Ovary (tissue), 9 donors: ENCODE data around the gene SULF2. TPM values are rescaled to one million over a fixed set of nuclear protein-coding genes. Genes with fewer than 3 reads are reported as not detected.

Experiments used
- DNase-seq, 5 donors: peaks; one replicate each; pipeline ENCODE4 v3.0.0-alpha.2; 2019 to 2020
- H3K27ac ChIP-seq, 2 donors: fragments of 200-600 bp; one replicate each; pipeline versions ENCODE4 v1.5.1 to v1.8.0; 2019 to 2022
- H3K27me3 ChIP-seq: fragments of 200-600 bp; one replicate; pipeline ENCODE4 v1.8.0; 2022
- H3K36me3 ChIP-seq: fragments of 200-600 bp; sonication (generic); one replicate; pipeline ENCODE4 v1.5.1; 2019
- H3K4me1 ChIP-seq: one replicate; pipeline ENCODE4 v1.8.1; 2013; ENCODE audit warnings: mild to moderate bottlenecking, moderate library complexity; ENCODE audit not compliant: insufficient read depth
- H3K4me3 ChIP-seq: fragments of 200-600 bp; sonication (generic); one replicate; pipeline ENCODE4 v1.5.1; 2017
- H3K9me3 ChIP-seq, 2 donors: fragments of 200-600 bp in 1 of 2; sonication (generic) in 1 of 2; one replicate each; pipeline versions ENCODE4 v1.5.1 to v1.8.1; 2013 to 2019; ENCODE audit warnings: mild to moderate bottlenecking in 1 of 2, moderate library complexity in 1 of 2
- EP300 ChIP-seq: sonication (generic); formaldehyde crosslinking; IDR thresholded peaks from one replicate; pipeline ENCODE4 v1.6.1; 2017; ENCODE audit warnings: antibody characterized with exemption
- POLR2A ChIP-seq: fragments of 450-650 bp; IDR thresholded peaks from one replicate; pipeline ENCODE4 v1.6.1; 2017; ENCODE audit warnings: antibody characterized with exemption, mild to moderate bottlenecking, moderate library complexity
- WGBS, 3 donors: extraction: QIAGEN DNeasy Blood & Tissue Kit in 1 of 3; methylation state at CpG; one replicate each; pipeline versions ENCODE4 v1.1.5 to v1.1.7; 2013 to 2017; 5-methylcytosine and 5-hydroxymethylcytosine counted together
- intact Hi-C, 4 donors: fragments of 100-400 bp; cut with DNase I; formaldehyde crosslinking; loops; one replicate each; pipeline versions ENCODE4 v1.11.0 to v1.15.1; 2022 to 2023
- polyA plus RNA-seq, 2 donors: library from polyadenylated mRNA; stranded (reverse); fragments of 200-250 nt in 1 of 2; fragments of 350-450 nt in 1 of 2; fragmentation: Illumina TruSeq in 1 of 2; extraction: RNeasy Lipid Tissue Mini Kit (QIAGEN cat#74804) in 1 of 2; gene quantifications; one replicate each; pipeline ENCODE4 v1.2.3, GENCODE V29; 2013 to 2014
- total RNA-seq, 7 donors: library from RNA; depleted of rRNA in 2 of 7; stranded (reverse); fragments of >200 nt in 2 of 7; fragmentation: NEBNext Ultra II Directional in 3 of 7; extraction: Animal tissue kit (Norgen Biotek cat#: 25700) in 3 of 7; gene quantifications; one replicate each; pipeline versions ENCODE4 v1.1.0 to v1.2.4, GENCODE V29; 2016 to 2023
- TF ChIP-seq, protein P1 (sequence below), 3 donors: fragments of 450-650 bp in 2 of 3; fragments of 200-600 bp in 1 of 3; IDR thresholded peaks; one replicate each; pipeline versions ENCODE4 v1.5.1 to v1.8.0; 2016 to 2022; ENCODE audit warnings: antibody characterized with exemption in 3 of 3, mild to moderate bottlenecking in 1 of 3
- donor health status: DM: no; HTN: no; CAD: no; lungs with moderate emphysema.
- donor health status: DM: no; HTN: no; CAD: no.
- donor health status: Bipolar disorder and iron deficiency.
- donor health status: DM: yes; HTN: yes; CAD: no.
- donor health status: DM: no; HTN: no; CAD: no.
- donor health status: DM: yes; HTN: yes; CAD: no.

Gene SULF2
- total and polyA plus RNA-seq, 9 donors = 128 to 423 (median 362) TPM

DNA sequence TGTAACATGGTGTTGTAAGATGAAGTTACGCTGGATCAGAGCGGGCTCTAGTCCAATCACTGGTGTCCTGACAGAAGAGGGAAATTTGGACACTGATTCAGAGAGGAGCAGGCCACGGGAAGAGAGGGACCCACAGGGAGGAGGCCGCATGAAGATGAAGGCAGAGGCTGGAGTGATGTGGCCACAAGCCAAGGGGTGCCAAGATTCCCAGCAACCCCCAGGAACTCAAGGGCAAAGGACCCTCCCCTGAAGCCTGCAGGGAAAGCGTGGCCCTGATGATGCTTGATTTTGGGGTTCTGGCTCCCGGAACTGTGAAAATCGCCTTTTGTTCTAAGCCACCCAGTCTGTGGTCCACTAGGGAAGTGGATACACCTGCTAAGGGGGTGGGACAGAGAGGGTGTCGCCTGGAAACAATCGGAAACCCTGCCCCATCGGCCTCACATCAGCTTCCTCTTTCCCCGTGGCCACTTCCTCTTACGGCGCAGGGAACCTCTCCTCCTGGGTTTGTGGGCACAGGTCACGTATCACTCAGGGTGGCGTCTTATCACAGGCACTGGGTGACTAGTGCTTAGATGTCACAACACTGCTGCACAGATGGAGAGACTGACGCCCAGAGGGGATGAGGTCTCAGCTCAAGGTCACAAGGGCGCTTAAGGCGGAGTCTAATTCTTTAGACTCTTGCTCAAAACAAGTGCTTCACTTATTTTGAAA is 58.0 kb downstream of the SULF2 start:
- no peak for TF ChIP-seq EP300
- TF ChIP-seq POLR2A = no peak
- TF ChIP-seq, protein P1, sequence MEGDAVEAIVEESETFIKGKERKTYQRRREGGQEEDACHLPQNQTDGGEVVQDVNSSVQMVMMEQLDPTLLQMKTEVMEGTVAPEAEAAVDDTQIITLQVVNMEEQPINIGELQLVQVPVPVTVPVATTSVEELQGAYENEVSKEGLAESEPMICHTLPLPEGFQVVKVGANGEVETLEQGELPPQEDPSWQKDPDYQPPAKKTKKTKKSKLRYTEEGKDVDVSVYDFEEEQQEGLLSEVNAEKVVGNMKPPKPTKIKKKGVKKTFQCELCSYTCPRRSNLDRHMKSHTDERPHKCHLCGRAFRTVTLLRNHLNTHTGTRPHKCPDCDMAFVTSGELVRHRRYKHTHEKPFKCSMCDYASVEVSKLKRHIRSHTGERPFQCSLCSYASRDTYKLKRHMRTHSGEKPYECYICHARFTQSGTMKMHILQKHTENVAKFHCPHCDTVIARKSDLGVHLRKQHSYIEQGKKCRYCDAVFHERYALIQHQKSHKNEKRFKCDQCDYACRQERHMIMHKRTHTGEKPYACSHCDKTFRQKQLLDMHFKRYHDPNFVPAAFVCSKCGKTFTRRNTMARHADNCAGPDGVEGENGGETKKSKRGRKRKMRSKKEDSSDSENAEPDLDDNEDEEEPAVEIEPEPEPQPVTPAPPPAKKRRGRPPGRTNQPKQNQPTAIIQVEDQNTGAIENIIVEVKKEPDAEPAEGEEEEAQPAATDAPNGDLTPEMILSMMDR (IDR thresholded peaks at IDR 0.05) = no peak
- no peak overlapping the region for H3K27ac ChIP-seq

DNA sequence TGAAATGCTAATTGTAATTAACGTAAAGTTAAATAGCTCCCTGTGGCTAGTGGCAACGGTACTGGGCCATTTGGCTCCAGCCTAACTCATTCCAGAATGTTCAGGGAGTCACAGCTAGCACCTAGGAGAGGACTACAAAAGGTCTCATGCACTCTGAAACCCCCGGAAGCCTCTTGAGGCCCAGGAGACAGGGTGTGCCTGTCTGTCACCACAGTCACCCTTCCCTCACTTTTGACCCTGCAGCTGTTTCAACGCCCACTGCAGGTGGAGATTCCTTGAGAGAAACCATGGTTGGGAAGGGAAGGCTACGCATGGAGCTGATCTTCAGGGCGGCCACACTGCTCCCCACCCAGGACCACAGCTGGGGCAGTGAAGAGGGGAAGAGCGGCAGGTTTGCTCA is 58.6 kb downstream of the SULF2 start:
- intact Hi-C loops = loop anchor here in 1 of 4 donors (10.0 kb wide), 1 partner anchor 58 kb away; the partner anchor contains the start of gene SULF2
- 89 to 91% (median 91%) methylated on average over 7 of the region's 7 CpGs for WGBS, 3 donors

More for the DNA sequence above, 58.0 kb downstream of the SULF2 start:
- H3K9me3 ChIP-seq = no peaks in the 10 kb centered on the region
- no peak overlapping the region for H3K4me3 ChIP-seq
- WGBS, 3 donors = 82 to 92% (median 85%) methylated on average over 18 of the region's 18 CpGs
- peaks cover 5% of the 10 kb centered on the region for H3K4me1 ChIP-seq
- H3K27me3 ChIP-seq = no peaks in the 10 kb centered on the region
- DNase-seq = no peak
- intact Hi-C loops = loop anchor here in 1 of 4 donors (10.0 kb wide), 1 partner anchor 57 kb away; the partner anchor contains the start of gene SULF2
- H3K36me3 ChIP-seq = no peaks in the 10 kb centered on the region

DNA sequence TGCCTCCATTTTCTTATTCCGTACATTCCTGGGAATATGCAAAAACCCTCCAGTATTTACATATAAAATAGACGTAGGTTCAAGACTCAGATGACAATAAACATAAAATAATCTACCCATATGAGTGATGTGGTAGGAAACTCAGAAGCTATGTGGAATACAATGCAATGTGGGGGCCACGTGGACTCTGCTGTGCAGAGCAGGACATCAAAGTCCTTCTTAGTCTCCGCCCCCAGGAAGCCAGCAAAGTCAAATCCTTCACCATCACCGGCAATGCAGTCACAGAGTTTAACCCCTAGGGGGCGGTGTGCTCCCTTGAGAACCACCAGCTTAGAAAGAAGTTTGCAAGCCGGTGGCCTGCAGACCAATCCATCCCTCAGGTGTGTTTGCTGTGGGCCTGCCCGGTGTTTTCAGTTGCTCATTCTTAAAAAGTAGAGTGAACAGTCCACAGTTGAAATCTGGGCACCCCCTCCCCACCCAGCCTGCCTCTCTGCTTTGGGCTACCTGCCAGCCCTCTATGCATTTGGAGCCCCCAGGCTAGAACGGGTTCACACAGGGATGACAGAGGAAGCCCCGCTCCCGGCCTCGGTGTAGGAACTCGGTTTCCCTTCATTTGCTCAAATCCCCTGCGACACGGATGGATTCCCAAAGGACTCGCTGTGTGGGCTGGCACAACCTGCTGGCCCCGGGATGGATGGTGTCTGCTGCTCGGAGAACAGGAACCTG is 59.9 kb downstream of the SULF2 start:
- H3K4me1 ChIP-seq = peaks cover 8% of the 10 kb centered on the region
- peak; percentile 66 to 78 (median 76) for DNase-seq
- no peak overlapping the region for H3K4me3 ChIP-seq
- WGBS, 3 donors = 48 to 56% (median 49%) methylated on average over 18 of the region's 18 CpGs
- H3K27me3 ChIP-seq = no peaks in the 10 kb centered on the region
- TF ChIP-seq, protein P1 (IDR thresholded peaks at IDR 0.05) = peak; percentile 74 to 89 (median 81)
- TF ChIP-seq POLR2A = no peak
- no peak overlapping the region for H3K27ac ChIP-seq
- intact Hi-C loops = loop anchor here in 1 of 4 donors (10.0 kb wide), 1 partner anchor 59 kb away; the partner anchor contains the start of gene SULF2
- no peaks in the 10 kb centered on the region for H3K9me3 ChIP-seq
- no peaks in the 10 kb centered on the region for H3K36me3 ChIP-seq

More for the DNA sequence above, 58.6 kb downstream of the SULF2 start:
- Histone ChIP-seq H3K9me3 (no peaks in the 10 kb centered on the region), H3K27me3 (no peaks in the 10 kb centered on the region), H3K4me1 (peaks cover 5% of the 10 kb centered on the region), H3K4me3 (no peak overlapping the region), H3K27ac (no peak overlapping the region), H3K36me3 (no peaks in the 10 kb centered on the region)
- no peak for DNase-seq
- no peak for TF ChIP-seq EP300
- no peak for TF ChIP-seq POLR2A
- TF ChIP-seq, protein P1 (IDR thresholded peaks at IDR 0.05) = no peak

DNA sequence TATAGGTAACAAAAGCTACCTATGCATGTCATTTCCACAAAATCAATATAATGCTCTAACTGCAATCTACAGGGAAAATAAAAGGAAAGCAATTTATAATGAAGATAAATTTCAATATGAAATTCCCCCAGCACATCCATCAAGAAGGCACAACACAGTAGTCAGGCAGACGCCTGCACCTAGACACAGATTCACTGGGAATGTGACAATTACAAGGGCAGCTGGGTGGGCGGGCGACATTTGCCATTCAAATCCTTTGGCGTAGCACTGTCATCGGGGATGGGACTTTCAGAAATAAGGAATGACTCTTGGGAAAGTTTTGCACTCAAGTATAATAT is 60.4 kb downstream of the SULF2 start:
- DNase-seq = no peak
- no peak for TF ChIP-seq EP300
- TF ChIP-seq POLR2A = no peak
- TF ChIP-seq, protein P1 (IDR thresholded peaks at IDR 0.05) = no peak
- Histone ChIP-seq H3K4me1 (peaks cover 9% of the 10 kb centered on the region), H3K27me3 (no peaks in the 10 kb centered on the region), H3K36me3 (no peaks in the 10 kb centered on the region), H3K27ac (no peak overlapping the region), H3K4me3 (no peak overlapping the region), H3K9me3 (no peaks in the 10 kb centered on the region)
- WGBS, 3 donors = 88 to 90% (median 90%) methylated on average over 5 of the region's 5 CpGs
- intact Hi-C loops = loop anchor here in 1 of 4 donors (10.0 kb wide), 1 partner anchor 60 kb away; the partner anchor contains the start of gene SULF2
